Measurements from ENCODE around the gene GTF2IRD1. TPM values are rescaled to one million over a fixed set of nuclear protein-coding genes. Genes with fewer than 3 reads are reported as not detected.
"Not testable (repeated sequence)": the region's sequence is repeated elsewhere in the genome, so short reads cannot be mapped to it uniquely, and the experiment has no call there.

Gene GTF2IRD1
- total RNA-seq, 2 donors from 2014 or later = 0.89 to 2.2 TPM

GRCh38 chr7:74518654-74519053, 64.9 kb downstream of the GTF2IRD1 start:
- Mint-ChIP-seq H3K27ac (no peak overlapping the region), H3K36me3 (ENCODE audit: low read depth) (no peaks in the 10 kb centered on the region), H3K9me3 (no peaks in the 10 kb centered on the region), H3K4me1 (no peaks in the 10 kb centered on the region), H3K27me3 (no peaks in the 10 kb centered on the region), H3K4me3 (no peak overlapping the region)
- no peak for ATAC-seq (replicated peaks)

DNA sequence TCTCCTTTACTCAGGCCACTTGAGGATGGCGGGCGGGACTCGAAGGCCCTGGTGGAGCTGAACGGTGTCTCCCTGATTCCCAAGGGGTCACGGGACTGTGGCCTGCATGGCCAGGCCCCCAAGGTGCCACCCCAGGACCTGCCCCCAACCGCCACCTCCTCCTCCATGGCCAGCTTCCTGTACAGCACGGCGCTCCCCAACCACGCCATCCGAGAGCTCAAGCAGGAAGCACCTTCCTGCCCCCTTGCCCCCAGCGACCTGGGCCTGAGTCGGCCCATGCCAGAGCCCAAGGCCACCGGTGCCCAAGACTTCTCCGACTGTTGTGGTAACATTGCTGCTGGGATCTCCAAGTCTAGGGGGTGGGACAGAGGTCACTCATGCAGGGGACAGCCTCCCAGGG, 65.7 kb downstream of the GTF2IRD1 start:
- no peaks in the 10 kb centered on the region for H3K27me3 Mint-ChIP-seq
- H3K4me1 Mint-ChIP-seq = no peaks in the 10 kb centered on the region
- no peaks in the 10 kb centered on the region for H3K9me3 Mint-ChIP-seq
- no peaks in the 10 kb centered on the region for H3K36me3 Mint-ChIP-seq (ENCODE audit: low read depth)
- no peak overlapping the region for H3K4me3 Mint-ChIP-seq
- no peak overlapping the region for H3K27ac Mint-ChIP-seq
- ATAC-seq (replicated peaks) = no peak

DNA sequence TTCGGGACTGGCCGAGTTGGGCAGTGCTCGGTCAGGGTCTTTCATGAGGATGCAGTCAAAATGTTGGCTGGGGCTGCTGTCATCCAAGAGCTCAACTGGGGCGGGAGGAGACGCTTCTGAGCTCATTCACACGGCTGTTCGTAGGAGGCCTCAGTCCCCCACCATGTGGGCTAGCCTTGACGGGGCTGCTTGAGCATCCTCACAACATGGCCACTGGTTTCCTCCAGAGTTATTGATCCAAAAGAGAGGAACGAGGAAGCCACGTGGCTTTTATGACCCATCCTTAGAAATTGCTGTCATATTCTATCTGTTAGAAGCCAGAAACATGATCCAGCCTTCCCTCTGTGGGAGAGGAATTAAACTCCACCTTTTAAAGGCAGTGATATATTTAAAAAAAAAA, 68.1 kb downstream of the GTF2IRD1 start:
- no peak overlapping the region for H3K27ac Mint-ChIP-seq
- H3K27me3 Mint-ChIP-seq = no peaks in the 10 kb centered on the region
- no peaks in the 10 kb centered on the region for H3K9me3 Mint-ChIP-seq
- no peak overlapping the region for H3K4me3 Mint-ChIP-seq
- no peaks in the 10 kb centered on the region for H3K4me1 Mint-ChIP-seq
- H3K36me3 Mint-ChIP-seq (ENCODE audit: low read depth) = no peaks in the 10 kb centered on the region
- ATAC-seq (replicated peaks) = no peak

- ATAC-seq (replicated peaks) = no peak
- no peaks in the 10 kb centered on the region for H3K4me1 Mint-ChIP-seq
- H3K4me3 Mint-ChIP-seq = no peak overlapping the region
- H3K36me3 Mint-ChIP-seq (ENCODE audit: low read depth) = no peaks in the 10 kb centered on the region
- H3K27ac Mint-ChIP-seq = no peak overlapping the region
- no peaks in the 10 kb centered on the region for H3K9me3 Mint-ChIP-seq
- H3K27me3 Mint-ChIP-seq = no peaks in the 10 kb centered on the region
Observed at GRCh38 chr7:74522281-74522905, 68.7 kb downstream of the GTF2IRD1 start.

- Mint-ChIP-seq H3K36me3 (ENCODE audit: low read depth) (no peaks in the 10 kb centered on the region), H3K4me1 (no peaks in the 10 kb centered on the region), H3K9me3 (no peaks in the 10 kb centered on the region), H3K27ac (no peak overlapping the region), H3K4me3 (no peak overlapping the region), H3K27me3 (no peaks in the 10 kb centered on the region)
- ATAC-seq (replicated peaks) = no peak
Observed at GRCh38 chr7:74523015-74523414, 69.3 kb downstream of the GTF2IRD1 start.

DNA sequence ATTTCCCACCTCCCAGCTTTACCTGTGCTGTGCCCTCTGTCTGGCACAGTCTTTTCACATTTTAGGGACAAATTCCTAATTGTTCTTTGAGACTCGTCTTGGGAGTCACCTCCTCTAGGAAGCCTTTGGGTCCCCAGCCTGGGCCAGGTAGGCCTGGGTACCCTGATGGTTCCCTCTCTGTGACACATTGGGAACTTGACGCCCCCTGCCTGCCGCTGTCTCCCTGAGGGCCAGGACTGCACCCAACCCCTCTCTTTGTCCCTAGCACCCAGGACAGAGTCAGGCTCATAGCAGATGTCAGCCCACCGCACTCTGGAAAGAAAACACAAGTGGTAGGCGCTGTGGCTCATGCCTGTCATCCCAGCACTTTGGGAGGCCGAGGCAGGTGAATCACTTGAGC, 71.4 kb downstream of the GTF2IRD1 start:
- ATAC-seq (replicated peaks) = no peak
- Mint-ChIP-seq H3K4me3 (no peak overlapping the region), H3K9me3 (no peaks in the 10 kb centered on the region), H3K27me3 (no peaks in the 10 kb centered on the region), H3K27ac (no peak overlapping the region), H3K36me3 (ENCODE audit: low read depth) (no peaks in the 10 kb centered on the region), H3K4me1 (no peaks in the 10 kb centered on the region)

- no peak overlapping the region for H3K4me3 Mint-ChIP-seq
- H3K36me3 Mint-ChIP-seq (ENCODE audit: low read depth) = no peaks in the 10 kb centered on the region
Observed at GRCh38 chr7:74525881-74526280, 72.2 kb downstream of the GTF2IRD1 start.

GRCh38 chr7:74526780-74527179, 73.1 kb downstream of the GTF2IRD1 start:
- ATAC-seq (replicated peaks) = no peak
- H3K4me1 Mint-ChIP-seq = no peaks in the 10 kb centered on the region
- H3K27ac Mint-ChIP-seq = no peak overlapping the region
- H3K9me3 Mint-ChIP-seq = no peaks in the 10 kb centered on the region
- no peaks in the 10 kb centered on the region for H3K36me3 Mint-ChIP-seq (ENCODE audit: low read depth)
- H3K27me3 Mint-ChIP-seq = no peaks in the 10 kb centered on the region
- no peak overlapping the region for H3K4me3 Mint-ChIP-seq

More at GRCh38 chr7:74525881-74526280, 72.2 kb downstream of the GTF2IRD1 start:
- H3K4me1 Mint-ChIP-seq = no peaks in the 10 kb centered on the region
- no peaks in the 10 kb centered on the region for H3K27me3 Mint-ChIP-seq
- no peak overlapping the region for H3K27ac Mint-ChIP-seq
- H3K9me3 Mint-ChIP-seq = no peaks in the 10 kb centered on the region
- no peak for ATAC-seq (replicated peaks)

DNA sequence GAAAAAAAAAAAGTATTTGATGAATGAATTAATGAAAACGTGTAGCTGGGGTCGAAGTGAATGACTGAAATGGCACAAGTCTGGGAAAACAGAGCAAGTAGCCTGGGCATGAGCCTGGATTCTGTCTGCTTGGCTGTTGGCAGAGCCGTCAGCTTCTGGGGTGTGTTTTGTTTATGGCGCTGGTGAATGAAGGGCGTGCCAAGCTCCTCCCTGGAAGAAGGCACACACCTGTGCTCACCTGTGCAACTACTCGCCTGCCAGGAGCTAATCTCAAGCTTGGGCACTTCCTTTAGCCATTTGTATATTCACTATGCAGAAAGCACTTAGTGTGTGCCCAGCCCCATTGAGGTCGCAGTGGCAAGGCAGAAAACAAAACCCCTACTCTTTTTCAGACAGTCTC, 74.1 kb downstream of the GTF2IRD1 start:
- no peaks in the 10 kb centered on the region for H3K36me3 Mint-ChIP-seq (ENCODE audit: low read depth)
- no peak overlapping the region for H3K27ac Mint-ChIP-seq
- H3K27me3 Mint-ChIP-seq = no peaks in the 10 kb centered on the region
- H3K9me3 Mint-ChIP-seq = no peaks in the 10 kb centered on the region
- H3K4me1 Mint-ChIP-seq = no peaks in the 10 kb centered on the region
- ATAC-seq (replicated peaks) = no peak
- H3K4me3 Mint-ChIP-seq = no peak overlapping the region

- not testable (repeated sequence) for H3K4me1 Mint-ChIP-seq; H3K27ac Mint-ChIP-seq; ATAC-seq (replicated peaks); H3K9me3 Mint-ChIP-seq; H3K27me3 Mint-ChIP-seq; H3K36me3 Mint-ChIP-seq (ENCODE audit: low read depth); H3K4me3 Mint-ChIP-seq
Observed at GRCh38 chr7:74528773-74529172, 75.1 kb downstream of the GTF2IRD1 start.

GRCh38 chr7:74535951-74536356, 82.2 kb downstream of the GTF2IRD1 start:
- H3K36me3 Mint-ChIP-seq (ENCODE audit: low read depth) = no peaks in the 10 kb centered on the region
- no peak overlapping the region for H3K4me3 Mint-ChIP-seq
- no peak for ATAC-seq (replicated peaks)
- H3K9me3 Mint-ChIP-seq = no peaks in the 10 kb centered on the region
- no peaks in the 10 kb centered on the region for H3K4me1 Mint-ChIP-seq
- no peak overlapping the region for H3K27ac Mint-ChIP-seq
- no peaks in the 10 kb centered on the region for H3K27me3 Mint-ChIP-seq

- H3K4me1 Mint-ChIP-seq; H3K9me3 Mint-ChIP-seq; H3K27me3 Mint-ChIP-seq; H3K27ac Mint-ChIP-seq; ATAC-seq (replicated peaks); H3K4me3 Mint-ChIP-seq; H3K36me3 Mint-ChIP-seq (ENCODE audit: low read depth): not testable (repeated sequence)
Observed at GRCh38 chr7:74541937-74542336, 88.2 kb downstream of the GTF2IRD1 start.

GRCh38 chr7:74542558-74543117, 88.9 kb downstream of the GTF2IRD1 start:
- Mint-ChIP-seq H3K36me3 (ENCODE audit: low read depth) (no peaks in the 10 kb centered on the region), H3K4me3 (no peak overlapping the region), H3K27me3 (no peaks in the 10 kb centered on the region), H3K9me3 (no peaks in the 10 kb centered on the region), H3K4me1 (no peaks in the 10 kb centered on the region), H3K27ac (no peak overlapping the region)
- no peak for ATAC-seq (replicated peaks)

DNA sequence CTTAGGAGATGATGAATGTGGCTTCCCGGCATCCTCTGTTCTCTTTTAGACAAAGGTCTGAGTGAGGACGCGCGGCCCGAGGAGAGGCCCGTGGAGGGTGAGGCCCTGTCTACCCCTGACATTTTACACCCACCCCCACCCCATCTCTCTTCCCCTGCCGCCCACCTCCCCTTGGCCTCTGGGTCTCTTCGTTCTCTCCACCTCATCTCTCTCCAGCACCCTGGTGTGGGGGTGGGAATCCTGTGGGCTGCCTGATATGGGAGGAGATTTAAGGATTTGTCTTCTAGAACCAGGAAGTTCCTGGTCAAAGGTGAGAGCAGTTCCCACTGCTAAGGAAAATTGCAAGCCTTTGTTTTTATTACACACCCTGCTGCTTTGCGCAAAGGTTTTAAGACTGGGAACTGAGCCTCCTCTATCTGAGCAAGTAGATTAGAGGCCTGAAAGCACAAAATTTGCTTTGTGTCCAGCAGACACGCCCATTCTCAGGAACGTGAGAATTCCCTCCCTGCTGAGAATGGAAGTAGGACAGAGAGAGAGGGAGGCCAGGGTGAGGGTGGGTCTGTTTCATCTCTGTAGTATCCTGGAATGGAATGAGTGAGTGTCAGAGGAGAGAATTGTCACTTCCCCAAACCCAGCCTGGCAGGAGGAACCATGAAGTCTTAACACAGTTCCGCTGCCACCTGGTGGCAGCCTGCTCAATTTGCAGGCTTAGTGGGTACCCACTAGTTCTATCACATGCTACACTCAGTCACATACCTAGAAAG, 91.2 kb downstream of the GTF2IRD1 start:
- H3K4me1 Mint-ChIP-seq = no peaks in the 10 kb centered on the region
- peak; percentile 65 for ATAC-seq (replicated peaks)
- no peaks in the 10 kb centered on the region for H3K9me3 Mint-ChIP-seq
- H3K36me3 Mint-ChIP-seq (ENCODE audit: low read depth) = no peaks in the 10 kb centered on the region
- H3K27me3 Mint-ChIP-seq = no peaks in the 10 kb centered on the region
- no peak overlapping the region for H3K27ac Mint-ChIP-seq
- no peak overlapping the region for H3K4me3 Mint-ChIP-seq

- Mint-ChIP-seq H3K36me3 (ENCODE audit: low read depth) (no peaks in the 10 kb centered on the region), H3K4me1 (no peaks in the 10 kb centered on the region), H3K9me3 (no peaks in the 10 kb centered on the region), H3K4me3 (no peak overlapping the region), H3K27ac (no peak overlapping the region), H3K27me3 (no peaks in the 10 kb centered on the region)
- ATAC-seq (replicated peaks) = no peak
Observed at GRCh38 chr7:74545921-74546320, 92.2 kb downstream of the GTF2IRD1 start.
